Erythroblast (primary cell): ENCODE results near the gene RMP24.

Source experiments
- GATA1 ChIP-seq: IDR thresholded peaks from 2 replicates; pipeline ENCODE4 v1.6.1; 2011; ENCODE audit warnings: low read depth, mild to moderate bottlenecking, control low read depth, low read length, moderate library complexity
- POLR2A ChIP-seq: IDR thresholded peaks from 2 replicates; pipeline ENCODE4 v1.6.1; 2011; ENCODE audit warnings: mild to moderate bottlenecking, low read length

DNA sequence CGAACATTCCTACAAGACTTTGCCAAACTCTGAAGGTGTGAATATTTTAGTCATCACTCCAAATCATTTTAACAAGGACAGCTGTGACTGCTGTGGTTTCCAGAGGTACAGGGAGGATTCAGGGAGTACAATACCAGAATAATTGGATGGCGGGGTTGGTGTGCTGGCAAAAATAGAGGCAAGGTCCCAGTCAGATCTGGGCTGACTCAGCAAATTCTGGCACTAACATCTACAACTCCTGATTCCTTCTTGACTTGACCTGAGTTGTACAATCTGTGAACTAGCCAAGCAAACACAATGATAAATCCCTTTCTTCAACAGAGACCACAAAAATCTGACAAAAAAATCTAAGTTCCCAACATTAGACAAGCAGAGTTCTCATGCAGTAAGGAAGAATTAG, 40.4 kb downstream of the RMP24 start:
- TF ChIP-seq POLR2A (no peak), GATA1 (no peak)
